GM10248 (cell line): ENCODE results near the gene GDPD1.

Source experiments
- CTCF ChIA-PET: fragments of 300-600 bp; sonication (Branson Sonifier 250); formaldehyde crosslinking; extraction: SDS; loops from one replicate; lab custom pipeline; 2021; ENCODE audit warnings: antibody characterized with exemption; lab: Yijun Ruan, JAX
- POLR2A ChIA-PET: fragments of 350-650 bp; sonication (Branson Sonifier 250); formaldehyde crosslinking; extraction: SDS; loops from one replicate; lab custom pipeline; 2020; ENCODE audit warnings: antibody characterized with exemption; lab: Yijun Ruan, JAX
- DNase-seq: peaks from one replicate; pipeline ENCODE4 v3.0.0; 2012; ENCODE audit errors: extremely low spot score
- TF ChIP-seq, protein P1 (sequence below): IDR thresholded peaks from 2 replicates; pipeline ENCODE4 v1.5.1; 2012; ENCODE audit warnings: mild to moderate bottlenecking, low read depth; ENCODE audit errors: extremely low read depth, missing control alignments, control extremely low read depth

Gene GDPD1

DNA sequence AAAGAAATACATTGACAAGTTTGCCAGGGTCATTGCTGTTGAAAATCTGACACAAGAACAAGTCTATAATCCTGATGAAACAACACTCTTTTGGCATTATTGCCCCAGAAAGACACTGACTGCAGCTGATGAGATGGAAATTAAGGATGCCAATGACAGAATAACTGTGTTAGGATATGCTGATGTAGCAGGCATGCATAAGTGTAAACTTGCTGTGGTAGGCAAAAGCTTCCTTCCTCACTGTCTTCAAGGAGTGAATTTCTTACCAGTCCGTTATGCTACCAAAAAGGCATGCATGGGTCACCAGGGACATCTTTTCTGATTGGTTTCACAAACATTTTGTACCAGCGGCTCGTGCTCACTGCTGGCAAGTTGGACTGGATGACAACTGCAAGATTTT lies 10.5 kb downstream of the GDPD1 start:
- POLR2A ChIA-PET: no interaction called here
- TF ChIP-seq, protein P1, sequence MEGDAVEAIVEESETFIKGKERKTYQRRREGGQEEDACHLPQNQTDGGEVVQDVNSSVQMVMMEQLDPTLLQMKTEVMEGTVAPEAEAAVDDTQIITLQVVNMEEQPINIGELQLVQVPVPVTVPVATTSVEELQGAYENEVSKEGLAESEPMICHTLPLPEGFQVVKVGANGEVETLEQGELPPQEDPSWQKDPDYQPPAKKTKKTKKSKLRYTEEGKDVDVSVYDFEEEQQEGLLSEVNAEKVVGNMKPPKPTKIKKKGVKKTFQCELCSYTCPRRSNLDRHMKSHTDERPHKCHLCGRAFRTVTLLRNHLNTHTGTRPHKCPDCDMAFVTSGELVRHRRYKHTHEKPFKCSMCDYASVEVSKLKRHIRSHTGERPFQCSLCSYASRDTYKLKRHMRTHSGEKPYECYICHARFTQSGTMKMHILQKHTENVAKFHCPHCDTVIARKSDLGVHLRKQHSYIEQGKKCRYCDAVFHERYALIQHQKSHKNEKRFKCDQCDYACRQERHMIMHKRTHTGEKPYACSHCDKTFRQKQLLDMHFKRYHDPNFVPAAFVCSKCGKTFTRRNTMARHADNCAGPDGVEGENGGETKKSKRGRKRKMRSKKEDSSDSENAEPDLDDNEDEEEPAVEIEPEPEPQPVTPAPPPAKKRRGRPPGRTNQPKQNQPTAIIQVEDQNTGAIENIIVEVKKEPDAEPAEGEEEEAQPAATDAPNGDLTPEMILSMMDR: no peak
- DNase-seq: no peak
- CTCF ChIA-PET: interaction anchor here (0.8 kb wide), 1 partner anchor 804 kb away, joined by 3 read pairs; no protein-coding TSS in a partner anchor

DNA sequence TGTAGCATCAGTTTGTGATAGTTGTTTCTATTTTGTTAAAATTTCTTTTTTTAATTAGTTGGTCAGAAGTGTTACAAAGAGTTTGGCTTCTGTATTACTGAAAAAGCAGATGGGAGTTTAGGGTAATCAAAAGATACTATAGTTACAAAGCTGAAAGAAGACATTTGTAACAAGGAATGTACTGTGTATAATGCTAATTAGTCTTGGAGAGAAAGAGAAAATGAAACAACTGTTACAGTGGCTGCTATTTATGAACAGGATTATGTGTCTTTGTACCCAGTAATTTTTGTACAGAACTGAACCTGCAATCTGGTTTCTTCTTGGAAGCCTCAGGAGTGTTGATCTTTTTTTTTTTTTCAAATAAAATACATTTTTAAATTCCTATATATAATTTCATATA lies 14.3 kb downstream of the GDPD1 start:
- TF ChIP-seq, protein P1: no peak
- ChIA-PET POLR2A (no interaction called here), CTCF (interaction anchor here (1.3 to 1.9 kb wide), 3 partner anchors 9 to 15 kb away, joined by 3 to 4 read pairs (median 4); no protein-coding TSS in a partner anchor)
- DNase-seq: no peak

DNA sequence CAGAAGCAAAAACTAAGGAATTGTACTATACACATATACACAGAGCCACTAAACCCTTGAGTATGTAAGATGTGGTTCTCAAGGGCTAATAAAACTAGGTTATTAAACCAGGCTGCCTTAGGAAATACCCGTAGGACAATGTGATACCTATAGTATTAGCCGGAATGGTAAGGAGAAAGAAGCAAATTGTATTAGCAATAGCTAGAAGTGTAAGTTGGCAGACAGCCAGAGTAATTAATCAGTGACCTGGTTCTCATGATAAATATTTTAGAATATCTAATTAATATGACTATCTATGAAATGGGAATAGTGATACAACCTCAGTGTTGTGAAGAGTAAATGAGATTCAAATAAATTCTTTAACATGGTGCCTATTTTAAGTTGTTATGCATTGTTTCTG lies 18.6 kb downstream of the GDPD1 start:
- CTCF ChIA-PET: interaction anchor here (1.1 to 2.0 kb wide), 2 partner anchors 11 to 19 kb away, joined by 3 to 6 read pairs; partner anchors contain the start of gene GDPD1
- DNase-seq: no peak
- POLR2A ChIA-PET: interaction anchor here (0.7 kb wide), 1 partner anchor 22 kb away, joined by 4 read pairs; no protein-coding TSS in a partner anchor
- TF ChIP-seq, protein P1: no peak

DNA sequence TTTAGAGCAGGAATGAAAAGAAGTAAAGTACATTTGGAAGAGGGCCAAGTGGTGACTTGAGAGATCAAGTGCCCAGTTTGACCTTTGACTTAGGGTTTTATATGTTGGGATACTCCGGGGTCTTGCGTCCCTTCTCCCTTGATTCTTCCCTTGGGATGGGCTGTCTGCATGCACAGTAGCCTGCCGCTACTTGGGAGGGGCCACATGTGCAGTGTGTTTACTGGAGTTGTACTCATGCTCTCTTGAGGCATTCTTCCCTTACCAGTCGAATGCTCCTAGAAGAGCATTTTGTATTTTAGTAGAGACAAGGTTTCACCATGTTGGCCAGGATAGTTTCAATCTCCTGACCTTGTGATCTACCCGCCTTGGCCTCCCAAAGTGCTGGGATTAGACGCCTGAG lies 23.8 kb downstream of the GDPD1 start:
- POLR2A ChIA-PET: no interaction called here
- TF ChIP-seq, protein P1: no peak
- CTCF ChIA-PET: no interaction called here
- DNase-seq: no peak

DNA sequence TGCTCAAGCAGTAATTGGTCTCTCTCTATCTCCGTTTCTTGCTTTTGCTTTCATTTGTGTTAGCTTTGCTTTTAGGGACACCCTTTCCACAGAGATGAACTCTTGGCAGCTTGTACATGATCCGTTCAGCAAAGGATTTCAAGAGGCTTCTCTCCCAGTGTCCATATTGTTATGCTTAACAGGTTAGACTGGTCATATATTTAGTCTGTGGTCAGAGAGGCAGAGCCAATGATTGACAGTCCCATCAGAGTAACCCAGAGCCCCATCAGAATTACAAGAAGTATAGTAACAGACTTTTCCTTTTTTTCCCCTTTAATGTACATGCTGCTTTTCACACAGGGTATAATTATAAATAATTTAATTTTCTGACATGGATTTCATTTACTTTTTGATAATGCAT lies 34.4 kb downstream of the GDPD1 start:
- DNase-seq: no peak
- ChIA-PET POLR2A (no interaction called here), CTCF (interaction anchor here (1.0 kb wide), 1 partner anchor 56 kb away, joined by 3 read pairs; no protein-coding TSS in a partner anchor)
- TF ChIP-seq, protein P1: no peak

DNA sequence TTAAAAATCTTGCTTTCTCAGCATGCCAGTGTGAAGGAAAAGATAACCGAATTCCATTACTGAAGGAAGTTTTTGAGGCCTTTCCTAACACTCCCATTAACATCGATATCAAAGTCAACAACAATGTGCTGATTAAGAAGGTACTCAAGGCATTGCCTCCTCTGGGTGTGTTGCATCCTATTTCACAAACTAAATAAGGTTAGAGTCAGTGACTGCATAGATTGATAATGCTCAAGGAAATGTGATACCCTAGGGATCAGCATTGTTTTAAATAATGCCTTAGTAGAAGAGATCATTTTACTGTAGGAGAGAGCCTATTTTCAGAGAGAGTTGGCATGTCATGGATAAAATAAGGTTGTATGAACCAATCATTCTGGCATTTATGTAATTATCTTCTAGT lies 36.8 kb downstream of the GDPD1 start:
- DNase-seq: no peak
- TF ChIP-seq, protein P1: no peak
- CTCF ChIA-PET: no interaction called here
- POLR2A ChIA-PET: no interaction called here
